Mammary epithelial cell (primary cell): Measurements from ENCODE around the gene RBMS3.

Experiments used
- EZH2 ChIP-seq: IDR thresholded peaks from 2 replicates; pipeline ENCODE4 v1.6.1; 2012; ENCODE audit warnings: low read length, inconsistent platforms, borderline replicate concordance
- TF ChIP-seq, protein P1 (sequence below), 2 donors: IDR thresholded peaks in 1 of 2; conservative IDR thresholded peaks in 1 of 2; 2 replicates each; pipeline ENCODE4 v1.5.1; 2011 to 2012; ENCODE audit warnings: inconsistent platforms in 2 of 2, low read length in 2 of 2, mild to moderate bottlenecking in 2 of 2, control low read depth in 1 of 2, low read depth in 1 of 2; ENCODE audit not compliant: insufficient read depth in 1 of 2; ENCODE audit errors: extremely low read depth in 1 of 2

DNA sequence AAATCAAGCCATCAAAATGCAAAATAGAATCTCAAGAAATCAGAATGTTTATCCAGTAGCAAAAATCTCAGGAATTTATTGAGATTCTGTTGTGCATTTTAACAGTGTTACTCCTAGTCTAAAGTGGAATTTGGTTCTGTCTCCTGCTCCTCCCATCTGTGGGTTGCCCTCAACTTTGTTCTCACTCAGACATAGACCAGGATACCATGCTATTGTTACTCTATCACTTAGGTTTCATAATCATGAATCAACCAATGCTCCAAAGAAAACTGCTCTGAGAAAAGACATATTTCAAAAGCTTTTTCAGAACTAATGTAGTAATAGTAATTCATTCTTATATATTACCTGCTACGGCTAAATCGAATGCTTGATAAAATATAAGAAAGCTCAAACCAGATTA lies 274.7 kb downstream of the RBMS3 start:
- TF ChIP-seq, protein P1, sequence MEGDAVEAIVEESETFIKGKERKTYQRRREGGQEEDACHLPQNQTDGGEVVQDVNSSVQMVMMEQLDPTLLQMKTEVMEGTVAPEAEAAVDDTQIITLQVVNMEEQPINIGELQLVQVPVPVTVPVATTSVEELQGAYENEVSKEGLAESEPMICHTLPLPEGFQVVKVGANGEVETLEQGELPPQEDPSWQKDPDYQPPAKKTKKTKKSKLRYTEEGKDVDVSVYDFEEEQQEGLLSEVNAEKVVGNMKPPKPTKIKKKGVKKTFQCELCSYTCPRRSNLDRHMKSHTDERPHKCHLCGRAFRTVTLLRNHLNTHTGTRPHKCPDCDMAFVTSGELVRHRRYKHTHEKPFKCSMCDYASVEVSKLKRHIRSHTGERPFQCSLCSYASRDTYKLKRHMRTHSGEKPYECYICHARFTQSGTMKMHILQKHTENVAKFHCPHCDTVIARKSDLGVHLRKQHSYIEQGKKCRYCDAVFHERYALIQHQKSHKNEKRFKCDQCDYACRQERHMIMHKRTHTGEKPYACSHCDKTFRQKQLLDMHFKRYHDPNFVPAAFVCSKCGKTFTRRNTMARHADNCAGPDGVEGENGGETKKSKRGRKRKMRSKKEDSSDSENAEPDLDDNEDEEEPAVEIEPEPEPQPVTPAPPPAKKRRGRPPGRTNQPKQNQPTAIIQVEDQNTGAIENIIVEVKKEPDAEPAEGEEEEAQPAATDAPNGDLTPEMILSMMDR (conservative IDR thresholded peaks at IDR 0.05 in 1 of 2, IDR thresholded peaks at IDR 0.05 in 1 of 2; ENCODE audit: extremely low read depth in 1 of 2, insufficient read depth in 1 of 2, low read depth in 1 of 2, low read length in 2 of 2), result no peak
- TF ChIP-seq EZH2, result no peak
